Smooth muscle cell (in vitro differentiated cells): ENCODE measurements around the gene C16orf92. TPM values are rescaled to one million over a fixed set of nuclear protein-coding genes. Genes with fewer than 3 reads are reported as not detected.

Experiments used
- DNase-seq: peaks from one replicate; lab custom pipeline; 2025; ENCODE audit not compliant: unreplicated experiment; lab: John Stamatoyannopoulos, UW
- H2AFZ ChIP-seq: fragments of 200-600 bp; sonication (generic); 2 replicates; pipeline ENCODE4 v1.6.0; 2016; ENCODE audit warnings: antibody characterized with exemption, low read depth, mild to moderate bottlenecking
- H3F3A ChIP-seq: fragments of 200-600 bp; sonication (generic); 2 replicates; pipeline ENCODE4 v1.6.0; 2017; ENCODE audit warnings: antibody characterized with exemption, low read depth
- H3K27ac ChIP-seq: fragments of 200-600 bp; sonication (generic); 2 replicates; pipeline ENCODE4 v1.5.1; 2016; ENCODE audit warnings: low read depth, mild to moderate bottlenecking
- H3K27me3 ChIP-seq: fragments of 200-600 bp; sonication (generic); 2 replicates; pipeline ENCODE4 v1.6.1; 2016; ENCODE audit warnings: low read depth, mild to moderate bottlenecking
- H3K36me3 ChIP-seq: fragments of 200-600 bp; sonication (generic); 2 replicates; pipeline ENCODE4 v1.5.1; 2016; ENCODE audit warnings: low read depth
- H3K4me1 ChIP-seq: fragments of 200-600 bp; sonication (generic); 2 replicates; pipeline ENCODE4 v1.5.1; 2016; ENCODE audit warnings: low read depth
- H3K4me2 ChIP-seq: fragments of 200-600 bp; sonication (generic); 2 replicates; pipeline ENCODE4 v1.6.0; 2016; ENCODE audit warnings: mild to moderate bottlenecking
- H3K4me3 ChIP-seq: fragments of 200-600 bp; sonication (generic); 2 replicates; pipeline ENCODE4 v1.5.1; 2016; ENCODE audit warnings: mild to moderate bottlenecking
- H3K79me2 ChIP-seq: fragments of 200-600 bp; sonication (generic); 2 replicates; pipeline ENCODE4 v1.6.0; 2016; ENCODE audit warnings: low read depth, mild to moderate bottlenecking
- H3K9ac ChIP-seq: fragments of 200-600 bp; sonication (generic); 2 replicates; pipeline ENCODE4 v1.6.0; 2016; ENCODE audit warnings: low read depth
- H3K9me3 ChIP-seq: fragments of 200-600 bp; sonication (generic); replicated peaks from 2 replicates; pipeline ENCODE4 v1.5.1; 2016; ENCODE audit warnings: low read depth
- H4K20me1 ChIP-seq: fragments of 200-600 bp; sonication (generic); 2 replicates; pipeline ENCODE4 v1.6.0; 2016; ENCODE audit warnings: low read depth
- CTCF ChIP-seq: fragments of 200-600 bp; sonication (generic); IDR thresholded peaks from 2 replicates; pipeline ENCODE4 v1.5.1; 2017; ENCODE audit warnings: borderline replicate concordance, mild to moderate bottlenecking, antibody characterized with exemption; ENCODE audit not compliant: insufficient read depth, poor library complexity, severe bottlenecking
- WGBS: methylation state at CpG from one replicate; pipeline ENCODE4 v1.1.7; 2016; ENCODE audit warnings: low lambda C conversion rate; 5-methylcytosine and 5-hydroxymethylcytosine counted together
- polyA plus RNA-seq: library from polyadenylated mRNA; unstranded; fragments of >200 nt; fragmentation: Nextera tagmentation; extraction: Ambion mirVana; gene quantifications from 2 replicates; pipeline ENCODE4 v1.2.1, GENCODE V29; 2016
- total RNA-seq: library from RNA; depleted of rRNA; stranded (reverse); fragments of >200 nt; gene quantifications from 2 replicates; pipeline ENCODE4 v1.2.3, GENCODE V29; 2014

Gene C16orf92
- total and polyA plus RNA-seq, 2 experiments from 2014 or later, result not detected

GRCh38 chr16:29978081-29978480, 44.9 kb upstream of the C16orf92 start:
- Histone ChIP-seq H3K4me3 (no peak overlapping the region), H3K79me2 (peaks cover 42% of the 10 kb centered on the region), H3K4me2 (no peak overlapping the region), H2AFZ (no peak overlapping the region), H3K9me3 (no peaks in the 10 kb centered on the region), H3K36me3 (peaks cover 6% of the 10 kb centered on the region), H3K4me1 (peaks cover 25% of the 10 kb centered on the region), H4K20me1 (peaks cover 56% of the 10 kb centered on the region), H3F3A (peaks cover 1% of the 10 kb centered on the region), H3K27me3 (no peaks in the 10 kb centered on the region), H3K27ac (no peak overlapping the region), H3K9ac (no peak overlapping the region)
- WGBS, result 97% methylated on average over 9 of the region's 9 CpGs
- DNase-seq, result no peak
- TF ChIP-seq CTCF, result no peak

- Histone ChIP-seq H3K27ac (no peak overlapping the region), H3K27me3 (no peaks in the 10 kb centered on the region), H3K9me3 (no peaks in the 10 kb centered on the region), H3K4me1 (peaks cover 25% of the 10 kb centered on the region), H3K9ac (no peak overlapping the region), H3K79me2 (peaks cover 42% of the 10 kb centered on the region), H2AFZ (no peak overlapping the region), H3K4me2 (no peak overlapping the region), H3K36me3 (peaks cover 6% of the 10 kb centered on the region), H4K20me1 (peaks cover 56% of the 10 kb centered on the region), H3F3A (no peaks in the 10 kb centered on the region), H3K4me3 (no peak overlapping the region)
- no peak for TF ChIP-seq CTCF
- no peak for DNase-seq
- WGBS, result 98% methylated on average over 9 of the region's 9 CpGs
Measured at GRCh38 chr16:29978564-29979270, 44.3 kb upstream of the C16orf92 start.

GRCh38 chr16:29982560-29983419, 40.2 kb upstream of the C16orf92 start:
- DNase-seq, result no peak
- H3K36me3 ChIP-seq, result peaks cover 6% of the 10 kb centered on the region
- 95% methylated on average over 24 of the region's 24 CpGs for WGBS
- no peak for TF ChIP-seq CTCF
- H4K20me1 ChIP-seq, result peaks cover 20% of the 10 kb centered on the region
- no peak overlapping the region for H3K9ac ChIP-seq
- H2AFZ ChIP-seq, result no peak overlapping the region
- H3K4me2 ChIP-seq, result no peak overlapping the region
- no peaks in the 10 kb centered on the region for H3K4me1 ChIP-seq
- H3F3A ChIP-seq, result no peaks in the 10 kb centered on the region
- H3K9me3 ChIP-seq, result no peaks in the 10 kb centered on the region
- H3K4me3 ChIP-seq, result no peak overlapping the region
- peaks cover 2% of the 10 kb centered on the region for H3K79me2 ChIP-seq
- no peaks in the 10 kb centered on the region for H3K27me3 ChIP-seq
- H3K27ac ChIP-seq, result no peak overlapping the region
